Measurements from ENCODE around the gene NTN4. TPM values are rescaled to one million over a fixed set of nuclear protein-coding genes. Genes with fewer than 3 reads are reported as not detected.
A peak's percentile ranks its signal among the peaks of the same experiment; 100 is the strongest.
"Not testable (repeated sequence)": the region's sequence is repeated elsewhere in the genome, so short reads cannot be mapped to it uniquely, and the experiment has no call there.

The NTN4 gene
- total and polyA plus RNA-seq, 2 donors: 12.8 to 20.9 TPM

DNA sequence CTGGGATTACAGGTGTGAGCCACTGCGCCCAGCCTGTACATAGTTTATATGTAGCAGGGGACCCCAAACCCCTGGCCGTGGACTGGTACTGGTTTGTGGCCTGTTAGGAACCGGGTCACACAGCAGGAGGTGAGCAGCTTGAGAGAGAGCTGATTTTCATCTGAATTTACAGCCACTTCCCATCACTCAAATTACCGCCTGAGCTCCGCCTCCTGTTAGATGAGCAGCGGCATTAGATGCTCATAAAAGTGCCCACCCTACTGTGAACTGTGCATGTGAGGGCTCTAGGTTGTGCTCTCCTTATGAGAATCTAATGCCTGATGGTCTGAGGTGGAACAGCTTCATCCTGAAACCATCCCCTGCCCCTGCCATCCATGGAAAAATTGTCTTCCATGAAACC lies 119.3 kb downstream of the NTN4 start:
- no peak for DNase-seq (ENCODE audit: extremely low spot score)
- Histone ChIP-seq H3K4me3 (ENCODE audit: low read depth, low read length) (no peak overlapping the region), H3K4me1 (ENCODE audit: insufficient read depth) (no peaks in the 10 kb centered on the region), H3K36me3 (ENCODE audit: insufficient read depth) (no peaks in the 10 kb centered on the region), H3K27ac (ENCODE audit: low read depth) (no peak overlapping the region)
- 82% methylated on average over 6 of the region's 6 CpGs for WGBS

DNA sequence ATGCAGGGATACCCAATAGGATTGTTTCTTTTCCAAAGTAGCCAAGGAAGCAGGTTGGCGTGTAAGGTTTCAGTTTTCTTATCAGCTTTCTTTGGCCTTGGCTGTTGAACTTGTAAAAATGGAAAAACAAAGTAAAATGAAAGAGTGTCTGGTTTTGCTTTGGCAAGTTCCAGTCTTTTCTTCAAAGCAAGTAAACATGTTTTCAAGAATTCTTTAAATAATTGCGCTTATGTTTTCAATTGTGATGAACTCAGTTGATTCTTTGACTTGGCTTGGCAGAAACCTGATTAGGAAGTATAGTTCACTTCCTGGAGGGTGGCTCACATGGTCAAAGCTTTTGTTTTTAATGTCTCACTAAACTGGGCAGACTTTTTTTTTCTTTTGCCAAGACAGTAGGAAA lies 127.0 kb downstream of the NTN4 start:
- no peak for DNase-seq (ENCODE audit: extremely low spot score)
- no peak overlapping the region for H3K27ac ChIP-seq (ENCODE audit: low read depth)
- no peak overlapping the region for H3K4me3 ChIP-seq (ENCODE audit: low read depth, low read length)
- 71% methylated on average over 2 of the region's 2 CpGs for WGBS
- no peaks in the 10 kb centered on the region for H3K4me1 ChIP-seq (ENCODE audit: insufficient read depth)
- no peaks in the 10 kb centered on the region for H3K36me3 ChIP-seq (ENCODE audit: insufficient read depth)

DNA sequence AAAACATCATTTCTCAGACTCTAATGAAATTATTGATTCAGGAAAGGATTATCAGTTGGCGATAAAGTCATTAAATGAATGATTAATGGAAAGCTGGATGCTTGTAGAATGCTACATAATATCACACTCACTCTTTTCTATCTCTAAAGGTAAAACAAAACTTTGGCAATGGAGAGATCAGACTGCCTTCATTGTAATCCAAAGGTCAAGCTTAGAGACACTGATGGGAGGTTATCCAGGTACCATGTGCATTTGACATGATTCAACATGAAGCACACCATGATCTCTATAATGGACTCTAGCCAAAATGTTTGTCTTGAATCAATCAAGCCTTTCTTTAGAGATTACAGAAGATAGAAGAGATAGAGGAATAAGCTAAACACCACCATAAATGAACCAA lies 129.2 kb downstream of the NTN4 start:
- no peak overlapping the region for H3K4me3 ChIP-seq (ENCODE audit: low read depth, low read length)
- no peak for DNase-seq (ENCODE audit: extremely low spot score)
- 75% methylated on average over 1 of the region's 1 CpG for WGBS
- H3K36me3 ChIP-seq (ENCODE audit: insufficient read depth): no peaks in the 10 kb centered on the region
- no peaks in the 10 kb centered on the region for H3K4me1 ChIP-seq (ENCODE audit: insufficient read depth)
- no peak overlapping the region for H3K27ac ChIP-seq (ENCODE audit: low read depth)

DNA sequence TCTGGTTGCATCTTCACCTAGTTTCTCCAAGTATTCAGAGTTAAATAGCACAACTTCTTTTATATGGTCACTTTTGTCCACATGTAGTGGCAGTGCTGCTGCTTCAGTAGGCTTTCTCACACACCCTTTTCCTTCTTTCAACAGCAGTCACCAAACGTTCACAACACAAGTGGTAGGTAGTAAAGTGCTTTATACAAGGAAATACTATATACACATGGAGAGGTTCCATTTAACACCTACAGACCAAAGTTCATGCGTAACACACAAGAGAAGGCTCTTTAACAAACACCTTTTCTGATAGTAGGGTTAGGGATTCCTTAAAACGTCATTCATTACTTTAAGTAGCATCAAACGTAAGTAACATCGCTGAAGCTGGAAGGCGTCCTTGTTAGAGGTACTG lies 132.2 kb downstream of the NTN4 start:
- H3K27ac ChIP-seq (ENCODE audit: low read depth): no peak overlapping the region
- WGBS: 58% methylated on average over 6 of the region's 6 CpGs
- no peaks in the 10 kb centered on the region for H3K4me1 ChIP-seq (ENCODE audit: insufficient read depth)
- H3K36me3 ChIP-seq (ENCODE audit: insufficient read depth): no peaks in the 10 kb centered on the region
- no peak overlapping the region for H3K4me3 ChIP-seq (ENCODE audit: low read depth, low read length)
- DNase-seq (ENCODE audit: extremely low spot score): no peak

DNA sequence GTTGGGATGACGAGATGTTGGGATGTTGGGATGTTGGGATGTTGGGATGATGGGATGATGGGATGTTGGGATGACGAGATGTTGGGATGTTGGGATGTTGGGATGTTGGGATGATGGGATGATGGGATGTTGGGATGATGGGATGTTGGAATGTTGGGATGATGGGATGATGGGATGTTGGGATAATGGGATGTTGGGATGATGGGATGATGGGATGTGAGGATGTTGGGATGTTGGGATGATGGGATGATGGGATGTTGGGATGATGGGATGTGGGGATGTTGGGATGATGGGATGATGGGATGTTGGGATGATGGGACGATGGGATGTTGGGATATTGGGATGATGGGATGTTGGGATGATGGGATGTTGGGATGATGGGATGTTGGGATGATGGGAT lies 135.9 kb downstream of the NTN4 start:
- H3K27ac ChIP-seq (ENCODE audit: low read depth); H3K36me3 ChIP-seq (ENCODE audit: insufficient read depth); H3K4me3 ChIP-seq (ENCODE audit: low read depth, low read length); H3K4me1 ChIP-seq (ENCODE audit: insufficient read depth); DNase-seq (ENCODE audit: extremely low spot score): not testable (repeated sequence)
- whole genome bisulfite sequencing: 93% methylated on average over 3 of the region's 3 CpGs

DNA sequence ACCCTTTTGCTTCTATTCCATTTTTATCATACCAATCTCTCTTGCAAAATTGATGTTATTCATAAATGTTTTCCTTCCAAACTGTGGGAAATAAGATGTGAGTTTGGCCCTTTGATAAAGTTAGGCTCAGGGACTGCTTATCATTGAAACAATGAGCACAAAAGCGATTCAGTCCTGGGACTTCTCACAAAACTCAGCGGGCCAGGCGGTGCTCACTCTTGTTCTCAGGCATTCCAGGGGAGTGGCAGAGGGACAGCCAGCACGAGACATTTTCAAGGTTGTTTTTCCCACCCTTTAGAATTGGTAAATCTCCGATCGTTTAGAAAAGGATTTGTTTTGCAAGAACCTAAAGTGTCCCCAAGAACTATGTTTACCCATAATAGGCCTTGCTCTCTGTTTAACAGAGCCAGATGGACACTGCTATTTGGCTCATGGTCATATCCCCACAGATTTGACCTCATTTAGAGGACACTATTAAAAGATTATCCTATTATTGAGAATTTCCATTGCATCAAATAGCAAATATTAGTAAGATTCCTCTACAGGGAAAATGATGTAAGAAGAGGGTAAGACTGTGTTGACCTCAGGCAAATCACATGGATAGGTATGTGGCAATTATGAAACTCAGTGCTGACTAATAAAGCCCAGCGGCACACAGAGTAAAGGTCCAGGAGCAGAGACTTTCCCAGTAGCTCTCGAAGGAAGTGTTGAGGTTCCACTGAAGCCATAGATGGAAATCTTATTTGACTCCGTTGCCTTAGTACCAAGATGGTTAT lies 136.6 kb downstream of the NTN4 start:
- Histone ChIP-seq H3K4me3 (ENCODE audit: low read depth, low read length) (no peak overlapping the region), H3K4me1 (ENCODE audit: insufficient read depth) (no peaks in the 10 kb centered on the region), H3K36me3 (ENCODE audit: insufficient read depth) (no peaks in the 10 kb centered on the region), H3K27ac (ENCODE audit: low read depth) (no peak overlapping the region)
- no peak for DNase-seq (ENCODE audit: extremely low spot score)
- WGBS: 67% methylated on average over 9 of the region's 9 CpGs

DNA sequence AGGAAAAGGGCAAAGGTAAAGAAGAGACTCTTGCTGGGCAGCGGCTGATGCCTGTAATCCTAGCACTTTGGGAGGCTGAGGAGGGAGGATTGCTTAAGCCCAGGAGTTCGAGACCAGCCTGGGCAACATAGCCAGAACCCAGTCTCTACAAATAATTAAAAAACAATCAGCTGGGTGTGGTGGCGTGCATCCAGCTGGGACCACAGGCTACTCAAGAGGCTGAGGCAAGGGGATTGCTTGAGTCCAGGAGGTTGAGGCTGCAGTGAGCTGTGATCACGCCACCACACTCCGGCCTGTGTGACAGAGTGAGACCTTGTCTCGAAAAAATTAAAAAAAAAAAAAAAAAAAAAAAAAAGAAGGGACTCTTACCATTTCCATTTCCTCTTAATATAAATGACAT lies 138.9 kb downstream of the NTN4 start:
- 95% methylated on average over 6 of the region's 6 CpGs for WGBS
- Histone ChIP-seq H3K36me3 (ENCODE audit: insufficient read depth) (no peaks in the 10 kb centered on the region), H3K27ac (ENCODE audit: low read depth) (no peak overlapping the region), H3K4me1 (ENCODE audit: insufficient read depth) (no peaks in the 10 kb centered on the region), H3K4me3 (ENCODE audit: low read depth, low read length) (no peak overlapping the region)
- DNase-seq (ENCODE audit: extremely low spot score): no peak

DNA sequence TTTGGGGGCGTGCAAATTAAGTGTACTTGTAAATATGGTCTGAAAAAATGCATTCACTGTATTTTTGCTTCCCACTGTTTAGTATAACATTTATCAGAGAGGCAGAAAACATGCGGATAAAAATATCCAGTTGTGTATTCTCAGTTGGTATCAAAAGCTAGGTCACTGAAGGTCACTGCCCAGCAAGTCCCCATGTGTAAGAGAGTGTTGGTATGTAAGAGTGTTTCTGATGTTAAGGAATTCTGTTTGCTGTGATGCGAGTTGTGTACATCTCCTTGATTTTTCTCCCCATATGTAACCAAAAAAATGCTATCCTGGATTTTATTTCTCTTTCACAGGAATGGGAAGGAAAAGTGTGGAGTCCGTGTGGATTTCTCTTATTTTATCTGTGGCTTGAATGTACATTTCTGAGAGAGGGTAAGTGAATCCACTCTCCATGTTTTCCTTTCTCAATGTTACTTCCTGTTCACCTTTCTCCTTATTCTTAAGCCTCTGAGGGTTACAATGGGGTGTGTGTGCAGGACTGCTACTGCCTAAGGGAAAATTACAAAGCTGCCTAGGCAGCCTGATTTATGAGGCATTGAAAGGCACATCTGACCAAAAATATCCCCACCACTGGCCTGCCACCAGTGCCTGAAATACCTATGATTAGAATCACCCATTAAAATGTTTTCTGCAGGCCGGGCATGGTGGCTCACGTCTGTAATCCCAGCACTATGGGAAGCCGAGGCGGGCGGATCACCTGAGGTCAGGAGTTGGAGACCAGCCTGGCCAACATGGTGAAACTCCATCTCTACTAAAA lies 141.4 kb downstream of the NTN4 start:
- Histone ChIP-seq H3K27ac (ENCODE audit: low read depth) (no peak overlapping the region), H3K4me1 (ENCODE audit: insufficient read depth) (no peaks in the 10 kb centered on the region), H3K4me3 (ENCODE audit: low read depth, low read length) (no peak overlapping the region), H3K36me3 (ENCODE audit: insufficient read depth) (no peaks in the 10 kb centered on the region)
- 61% methylated on average over 9 of the region's 9 CpGs for WGBS
- DNase-seq (ENCODE audit: extremely low spot score): peak; percentile 59

DNA sequence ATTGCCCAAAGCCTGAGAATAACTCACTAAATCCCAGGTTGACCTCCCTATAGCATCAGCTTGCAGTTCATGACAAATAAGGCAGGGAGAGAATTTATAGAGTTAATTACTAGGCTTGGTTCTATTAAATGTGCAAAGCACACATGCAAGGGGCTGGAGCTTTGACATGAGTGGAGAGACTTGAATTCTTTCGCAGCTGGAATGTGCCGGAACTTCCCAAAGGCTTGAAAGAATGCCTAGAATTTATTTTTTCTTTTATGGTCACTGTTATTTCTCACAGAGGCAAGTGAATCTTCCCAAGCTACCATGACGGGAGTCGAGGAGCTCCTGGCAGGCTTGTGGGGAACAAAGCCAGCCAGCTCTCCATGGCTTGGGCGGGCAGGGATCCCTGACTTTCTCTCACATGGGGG lies 143.8 kb downstream of the NTN4 start:
- H3K4me3 ChIP-seq (ENCODE audit: low read depth, low read length): no peak overlapping the region
- DNase-seq (ENCODE audit: extremely low spot score): no peak
- H3K27ac ChIP-seq (ENCODE audit: low read depth): no peak overlapping the region
- H3K36me3 ChIP-seq (ENCODE audit: insufficient read depth): no peaks in the 10 kb centered on the region
- WGBS: 23% methylated on average over 5 of the region's 5 CpGs
- no peaks in the 10 kb centered on the region for H3K4me1 ChIP-seq (ENCODE audit: insufficient read depth)

DNA sequence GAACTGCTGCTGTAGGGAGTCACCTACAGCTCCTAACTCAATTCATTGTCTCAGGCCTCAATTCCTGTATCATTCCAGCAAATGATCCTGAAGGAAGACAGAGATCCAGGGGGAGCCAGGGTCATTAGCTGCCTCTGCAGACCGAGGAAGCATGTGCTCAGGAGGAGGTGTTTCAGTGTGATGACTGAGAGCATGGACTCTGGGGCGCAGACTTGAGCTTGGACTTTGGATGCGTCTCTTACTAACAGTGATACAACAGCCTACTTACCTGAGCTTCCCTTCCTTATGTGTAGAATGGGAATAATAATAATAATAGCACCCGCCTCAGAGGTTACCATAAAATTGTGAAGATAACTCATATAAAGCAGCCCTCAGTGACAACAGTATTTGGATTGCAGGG lies 147.3 kb downstream of the NTN4 start:
- Histone ChIP-seq H3K27ac (ENCODE audit: low read depth) (no peak overlapping the region), H3K4me3 (ENCODE audit: low read depth, low read length) (no peak overlapping the region), H3K36me3 (ENCODE audit: insufficient read depth) (no peaks in the 10 kb centered on the region), H3K4me1 (ENCODE audit: insufficient read depth) (no peaks in the 10 kb centered on the region)
- WGBS: 80% methylated on average over 4 of the region's 4 CpGs
- DNase-seq (ENCODE audit: extremely low spot score): no peak

DNA sequence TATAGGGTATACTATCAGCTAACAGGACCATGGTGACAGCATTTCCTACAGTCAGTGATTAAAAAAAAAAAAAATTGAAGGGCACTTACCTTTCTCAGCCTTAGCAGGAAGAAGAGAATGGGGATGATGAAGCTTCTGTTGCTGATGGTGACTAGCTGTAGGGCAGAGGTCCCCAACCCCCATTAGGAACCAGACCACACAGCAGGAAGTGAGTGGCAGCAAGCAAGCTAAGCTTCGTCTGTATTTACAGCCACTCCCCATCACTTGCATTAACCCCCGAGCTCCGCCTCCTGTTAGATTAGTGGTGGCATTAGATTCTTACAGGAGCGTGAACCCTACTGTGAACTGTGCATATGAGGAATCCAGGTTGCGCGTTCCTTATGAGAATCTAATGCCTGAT lies 148.0 kb downstream of the NTN4 start:
- no peak overlapping the region for H3K4me3 ChIP-seq (ENCODE audit: low read depth, low read length)
- DNase-seq (ENCODE audit: extremely low spot score): no peak
- WGBS: 80% methylated on average over 6 of the region's 6 CpGs
- no peaks in the 10 kb centered on the region for H3K36me3 ChIP-seq (ENCODE audit: insufficient read depth)
- no peak overlapping the region for H3K27ac ChIP-seq (ENCODE audit: low read depth)
- H3K4me1 ChIP-seq (ENCODE audit: insufficient read depth): no peaks in the 10 kb centered on the region

DNA sequence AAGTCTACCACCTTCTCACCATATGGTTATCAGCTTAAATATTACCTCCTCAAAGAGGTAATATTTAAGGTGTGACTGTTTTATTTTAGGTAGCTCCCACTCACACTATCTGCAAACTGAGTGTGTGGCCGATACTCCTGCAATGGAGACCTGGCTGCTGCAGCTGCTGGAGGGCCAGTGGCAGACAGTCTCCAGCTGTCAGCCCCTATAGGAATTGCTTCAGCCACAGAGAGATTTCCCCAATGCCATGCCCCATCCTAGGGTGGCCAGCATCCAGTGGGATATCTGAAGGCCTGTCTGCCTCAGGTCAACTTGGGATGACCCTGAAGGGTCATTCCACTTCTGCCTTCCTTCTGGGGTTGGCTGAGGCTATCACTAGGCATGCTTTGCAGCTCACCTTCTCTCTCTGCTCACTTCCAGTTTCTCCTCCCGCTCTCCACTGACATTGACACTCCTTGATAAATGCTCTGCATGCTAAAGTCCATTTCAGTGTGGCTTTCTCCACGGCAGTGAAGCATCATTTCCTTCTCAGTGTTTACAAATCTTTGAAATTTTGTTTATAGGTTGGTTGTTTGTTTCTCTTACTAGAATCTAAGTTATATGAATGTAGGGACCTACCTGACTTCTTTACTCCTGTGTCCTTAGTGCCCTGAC lies 149.1 kb downstream of the NTN4 start:
- Histone ChIP-seq H3K4me3 (ENCODE audit: low read depth, low read length) (no peak overlapping the region), H3K27ac (ENCODE audit: low read depth) (no peak overlapping the region), H3K4me1 (ENCODE audit: insufficient read depth) (no peaks in the 10 kb centered on the region), H3K36me3 (ENCODE audit: insufficient read depth) (no peaks in the 10 kb centered on the region)
- DNase-seq (ENCODE audit: extremely low spot score): no peak
- WGBS: 66% methylated on average over 3 of the region's 3 CpGs

DNA sequence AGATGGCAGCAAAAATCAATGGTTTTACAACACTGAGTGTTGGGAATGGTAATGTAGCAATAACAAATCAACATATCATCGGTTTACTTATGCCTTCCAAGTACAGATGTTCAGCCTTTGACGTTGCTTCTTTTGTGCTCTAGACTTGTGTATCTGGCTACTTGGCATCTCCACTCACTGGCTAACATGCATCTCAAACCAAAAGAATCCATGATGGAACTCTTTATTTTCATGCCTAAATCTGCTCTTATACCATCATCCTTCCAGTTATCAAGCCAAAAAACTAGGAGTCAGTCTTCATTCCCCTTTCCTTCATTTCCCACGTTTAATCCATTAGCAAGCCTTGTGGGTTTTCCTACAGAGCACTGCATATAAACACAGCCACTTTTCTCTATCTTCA lies 150.0 kb downstream of the NTN4 start:
- DNase-seq (ENCODE audit: extremely low spot score): no peak
- Histone ChIP-seq H3K4me3 (ENCODE audit: low read depth, low read length) (no peak overlapping the region), H3K27ac (ENCODE audit: low read depth) (no peak overlapping the region), H3K36me3 (ENCODE audit: insufficient read depth) (no peaks in the 10 kb centered on the region), H3K4me1 (ENCODE audit: insufficient read depth) (no peaks in the 10 kb centered on the region)
- 74% methylated on average over 3 of the region's 3 CpGs for WGBS
